Stimulated activated naive CD8-positive, alpha-beta T cell treated with anti-CD3 and anti-CD28 coated beads, Interleukin-15, Interleukin-2, amounts not matched to agents 100 U/mL and 50 U/mL, for 24 hours (primary cell): ENCODE results near the gene CD96.

ENCODE experiments used
- ATAC-seq: fragments of 150-1000 bp; cut with Tn5 transposase; one replicate; pipeline ENCODE4 v1.10.0; 2021
- DNase-seq: peaks from one replicate; pipeline ENCODE4 v3.0.0; 2021

CD96 gene

GRCh38 chr3:111676211-111677006 is 134.4 kb downstream of the CD96 start:
- peak; percentile 19 for ATAC-seq
- no peak for DNase-seq

GRCh38 chr3:111677007-111677392 is 135.0 kb downstream of the CD96 start:
- ATAC-seq (no peak), DNase-seq (no peak)

GRCh38 chr3:111681661-111682426 is 139.8 kb downstream of the CD96 start:
- ATAC-seq (no peak), DNase-seq (no peak)

GRCh38 chr3:111684640-111685039 is 142.6 kb downstream of the CD96 start:
- ATAC-seq: no peak
- no peak for DNase-seq

GRCh38 chr3:111688190-111688800 is 146.3 kb downstream of the CD96 start:
- ATAC-seq: no peak
- DNase-seq: no peak

- ATAC-seq (peak; percentile 71), DNase-seq (no peak)
Measured at GRCh38 chr3:111690242-111690641, 148.2 kb downstream of the CD96 start.

- ATAC-seq: no peak
- no peak for DNase-seq
Measured at GRCh38 chr3:111691293-111691909, 149.4 kb downstream of the CD96 start.

- no peak for ATAC-seq
- no peak for DNase-seq
Measured at GRCh38 chr3:111692593-111693552, 150.9 kb downstream of the CD96 start.

GRCh38 chr3:111694471-111694870 is 152.5 kb downstream of the CD96 start:
- no peak for DNase-seq

GRCh38 chr3:111695636-111696117 is 153.7 kb downstream of the CD96 start:
- DNase-seq: no peak
- ATAC-seq: peak; percentile 91

More at GRCh38 chr3:111694471-111694870, 152.5 kb downstream of the CD96 start:
- ATAC-seq: no peak

GRCh38 chr3:111700054-111700453 is 158.1 kb downstream of the CD96 start:
- ATAC-seq (no peak), DNase-seq (no peak)

GRCh38 chr3:111701292-111701906 is 159.4 kb downstream of the CD96 start:
- ATAC-seq (peak; percentile 50), DNase-seq (no peak)
